ENCODE measurements around the gene MRPL24. TPM values are rescaled to one million over a fixed set of nuclear protein-coding genes. Genes with fewer than 3 reads are reported as not detected.
A peak's percentile ranks its signal among the peaks of the same experiment; 100 is the strongest.

MRPL24 gene
- total RNA-seq, 2 experiments from 2014 or later, result 59.8 to 62.6 TPM

GRCh38 chr1:156703741-156704140, 37.1 kb downstream of the MRPL24 start:
- Mint-ChIP-seq H3K4me3 (no peak overlapping the region), H3K4me1 (ENCODE audit: low read depth) (peaks cover 37% of the 10 kb centered on the region), H3K27me3 (ENCODE audit: low read depth) (peaks cover 38% of the 10 kb centered on the region), H3K9me3 (ENCODE audit: insufficient read depth) (no peaks in the 10 kb centered on the region), H3K36me3 (ENCODE audit: low read depth) (peaks cover 3% of the 10 kb centered on the region), H3K27ac (no peak overlapping the region)
- POLR2A ChIA-PET, result no interaction called here
- CTCF ChIA-PET, result interaction anchor here (0.9 to 17.4 kb wide), 3 partner anchors 14 to 188 kb away, joined by 3 to 311 read pairs (median 19); no protein-coding TSS in a partner anchor
- ATAC-seq (no peak), DNase-seq (no peak)

GRCh38 chr1:156703336-156703735, 37.6 kb downstream of the MRPL24 start:
- Mint-ChIP-seq H3K4me3 (no peak overlapping the region), H3K4me1 (ENCODE audit: low read depth) (peaks cover 37% of the 10 kb centered on the region), H3K27me3 (ENCODE audit: low read depth) (peaks cover 38% of the 10 kb centered on the region), H3K27ac (no peak overlapping the region), H3K9me3 (ENCODE audit: insufficient read depth) (no peaks in the 10 kb centered on the region), H3K36me3 (ENCODE audit: low read depth) (peaks cover 3% of the 10 kb centered on the region)
- ATAC-seq, result no peak
- POLR2A ChIA-PET, result no interaction called here
- no peak for DNase-seq
- CTCF ChIA-PET, result interaction anchor here (0.9 to 17.4 kb wide), 6 partner anchors 14 to 188 kb away, joined by 3 to 311 read pairs (median 3); no protein-coding TSS in a partner anchor

- ChIA-PET POLR2A (interaction anchor here (0.6 to 1.4 kb wide), 2 partner anchors 11 to 27 kb away, joined by 3 to 5 read pairs; no protein-coding TSS in a partner anchor), CTCF (interaction anchor here (0.7 to 17.4 kb wide), 6 partner anchors 11 to 189 kb away, joined by 3 to 311 read pairs (median 4); partner anchors contain the start of genes ISG20L2 and METTL25B)
- Mint-ChIP-seq H3K4me1 (ENCODE audit: low read depth) (peaks cover 24% of the 10 kb centered on the region), H3K4me3 (no peak overlapping the region), H3K27ac (no peak overlapping the region), H3K9me3 (ENCODE audit: insufficient read depth) (no peaks in the 10 kb centered on the region), H3K36me3 (ENCODE audit: low read depth) (peaks cover 3% of the 10 kb centered on the region), H3K27me3 (ENCODE audit: low read depth) (peaks cover 27% of the 10 kb centered on the region)
- ATAC-seq (peak; percentile 80), DNase-seq (peak; percentile 56)
Observed at GRCh38 chr1:156700736-156701531, 40.0 kb downstream of the MRPL24 start.

GRCh38 chr1:156698995-156699394, 41.9 kb downstream of the MRPL24 start:
- H3K27ac Mint-ChIP-seq, result no peak overlapping the region
- no peak for DNase-seq
- no peak overlapping the region for H3K4me3 Mint-ChIP-seq
- no peaks in the 10 kb centered on the region for H3K9me3 Mint-ChIP-seq (ENCODE audit: insufficient read depth)
- ATAC-seq, result no peak
- ChIA-PET CTCF (interaction anchor here (1.0 to 17.4 kb wide), 3 partner anchors 9 to 27 kb away, joined by 3 to 311 read pairs (median 19); no protein-coding TSS in a partner anchor), POLR2A (no interaction called here)
- H3K36me3 Mint-ChIP-seq (ENCODE audit: low read depth), result peaks cover 3% of the 10 kb centered on the region
- H3K4me1 Mint-ChIP-seq (ENCODE audit: low read depth), result peaks cover 13% of the 10 kb centered on the region
- peaks cover 19% of the 10 kb centered on the region for H3K27me3 Mint-ChIP-seq (ENCODE audit: low read depth)

GRCh38 chr1:156697481-156697880, 43.4 kb downstream of the MRPL24 start:
- Mint-ChIP-seq H3K36me3 (ENCODE audit: low read depth) (peaks cover 3% of the 10 kb centered on the region), H3K27me3 (ENCODE audit: low read depth) (peaks cover 21% of the 10 kb centered on the region), H3K4me3 (no peak overlapping the region), H3K9me3 (ENCODE audit: insufficient read depth) (no peaks in the 10 kb centered on the region), H3K4me1 (ENCODE audit: low read depth) (peaks cover 24% of the 10 kb centered on the region), H3K27ac (no peak overlapping the region)
- ChIA-PET POLR2A (no interaction called here), CTCF (interaction anchor here (0.9 to 17.4 kb wide), 7 partner anchors 8 to 193 kb away, joined by 3 to 311 read pairs (median 3); no protein-coding TSS in a partner anchor)
- no peak for DNase-seq
- no peak for ATAC-seq

- Mint-ChIP-seq H3K9me3 (ENCODE audit: insufficient read depth) (no peaks in the 10 kb centered on the region), H3K27ac (no peak overlapping the region), H3K4me1 (ENCODE audit: low read depth) (peaks cover 31% of the 10 kb centered on the region), H3K36me3 (ENCODE audit: low read depth) (peaks cover 3% of the 10 kb centered on the region), H3K27me3 (ENCODE audit: low read depth) (peaks cover 29% of the 10 kb centered on the region), H3K4me3 (no peak overlapping the region)
- ChIA-PET CTCF (interaction anchor here (0.9 to 4.1 kb wide), 4 partner anchors 29 to 194 kb away, joined by 3 to 19 read pairs (median 3); no protein-coding TSS in a partner anchor), POLR2A (no interaction called here)
- ATAC-seq, result no peak
- no peak for DNase-seq
Observed at GRCh38 chr1:156696755-156697154, 44.1 kb downstream of the MRPL24 start.

- Mint-ChIP-seq H3K9me3 (ENCODE audit: insufficient read depth) (no peaks in the 10 kb centered on the region), H3K4me1 (ENCODE audit: low read depth) (peaks cover 25% of the 10 kb centered on the region), H3K4me3 (no peak overlapping the region), H3K36me3 (ENCODE audit: low read depth) (peaks cover 3% of the 10 kb centered on the region), H3K27ac (no peak overlapping the region), H3K27me3 (ENCODE audit: low read depth) (peaks cover 47% of the 10 kb centered on the region)
- POLR2A ChIA-PET, result no interaction called here
- DNase-seq (no peak), ATAC-seq (no peak)
- CTCF ChIA-PET, result interaction anchor here (11.7 to 19.7 kb wide), 2 partner anchors 11 to 31 kb away, joined by 311 to 543 read pairs; partner anchors contain the start of genes CRABP2, ISG20L2 and METTL25B
Observed at GRCh38 chr1:156694690-156694962, 46.3 kb downstream of the MRPL24 start.

- Mint-ChIP-seq H3K4me3 (no peak overlapping the region), H3K9me3 (ENCODE audit: insufficient read depth) (no peaks in the 10 kb centered on the region), H3K4me1 (ENCODE audit: low read depth) (peaks cover 29% of the 10 kb centered on the region), H3K27ac (no peak overlapping the region), H3K27me3 (ENCODE audit: low read depth) (peaks cover 48% of the 10 kb centered on the region), H3K36me3 (ENCODE audit: low read depth) (peaks cover 3% of the 10 kb centered on the region)
- ChIA-PET CTCF (interaction anchor here (1.3 to 19.7 kb wide), 3 partner anchors 10 to 31 kb away, joined by 7 to 543 read pairs (median 311); partner anchors contain the start of genes CRABP2, ISG20L2 and METTL25B), POLR2A (no interaction called here)
- ATAC-seq, result no peak
- no peak for DNase-seq
Observed at GRCh38 chr1:156693848-156694689, 46.8 kb downstream of the MRPL24 start.

GRCh38 chr1:156692925-156693847, 47.7 kb downstream of the MRPL24 start:
- Mint-ChIP-seq H3K27ac (peak overlapping the region; percentile 15), H3K9me3 (ENCODE audit: insufficient read depth) (no peaks in the 10 kb centered on the region), H3K4me3 (no peak overlapping the region), H3K36me3 (ENCODE audit: low read depth) (no peaks in the 10 kb centered on the region), H3K4me1 (ENCODE audit: low read depth) (peaks cover 29% of the 10 kb centered on the region), H3K27me3 (ENCODE audit: low read depth) (peaks cover 53% of the 10 kb centered on the region)
- ATAC-seq (no peak), DNase-seq (peak; percentile 47)
- CTCF ChIA-PET, result interaction anchor here (1.3 to 19.7 kb wide), 4 partner anchors 9 to 32 kb away, joined by 7 to 543 read pairs (median 190); partner anchors contain the start of genes CRABP2, ISG20L2, METTL25B and NES
- POLR2A ChIA-PET, result no interaction called here

GRCh38 chr1:156692441-156692924, 48.4 kb downstream of the MRPL24 start:
- ChIA-PET POLR2A (no interaction called here), CTCF (interaction anchor here (4.3 to 19.7 kb wide), 6 partner anchors 13 to 167 kb away, joined by 26 to 543 read pairs (median 102); partner anchors contain the start of genes CRABP2, INSRR, ISG20L2 and METTL25B)
- H3K27me3 Mint-ChIP-seq (ENCODE audit: low read depth), result peaks cover 53% of the 10 kb centered on the region

More at GRCh38 chr1:156692441-156692924, 48.4 kb downstream of the MRPL24 start:
- H3K36me3 Mint-ChIP-seq (ENCODE audit: low read depth), result no peaks in the 10 kb centered on the region
- no peak for DNase-seq
- H3K4me1 Mint-ChIP-seq (ENCODE audit: low read depth), result peaks cover 29% of the 10 kb centered on the region
- ATAC-seq, result no peak
- no peak overlapping the region for H3K27ac Mint-ChIP-seq
- H3K4me3 Mint-ChIP-seq, result no peak overlapping the region
- no peaks in the 10 kb centered on the region for H3K9me3 Mint-ChIP-seq (ENCODE audit: insufficient read depth)
